ENCODE results near the gene KIRREL3. TPM values are rescaled to one million over a fixed set of nuclear protein-coding genes. Genes with fewer than 3 reads are reported as not detected.

Gene KIRREL3
- total and polyA plus RNA-seq, 9 donors, result 0.25 to 5.3 (median 0.48) TPM

- H3K27me3 ChIP-seq, result no peaks in the 10 kb centered on the region
- no peaks in the 10 kb centered on the region for H3K9me3 ChIP-seq
- intact Hi-C loops (cut with DNase I), result no loop called here
- WGBS, 3 donors, result 42 to 54% (median 43%) methylated on average over 9 of the region's 9 CpGs
- no peak overlapping the region for H3K27ac ChIP-seq
- H3K36me3 ChIP-seq, result no peaks in the 10 kb centered on the region
- H3K4me1 ChIP-seq (ENCODE audit: insufficient read depth), result no peaks in the 10 kb centered on the region
- DNase-seq, result peak in 1 of 5 donors; percentile 17
- TF ChIP-seq CTCF (IDR thresholded peaks at IDR 0.05), result no peak
- TF ChIP-seq EP300 (IDR thresholded peaks at IDR 0.05), result no peak
- TF ChIP-seq POLR2A (IDR thresholded peaks at IDR 0.05), result no peak
- no peak overlapping the region for H3K4me3 ChIP-seq
Observed at GRCh38 chr11:126857860-126858808, 142.4 kb downstream of the KIRREL3 start.

- TF ChIP-seq EP300 (IDR thresholded peaks at IDR 0.05), result no peak
- TF ChIP-seq CTCF (IDR thresholded peaks at IDR 0.05), result no peak
- no peak for TF ChIP-seq POLR2A (IDR thresholded peaks at IDR 0.05)
- no peak for DNase-seq
- intact Hi-C loops (cut with DNase I), result no loop called here
Observed at GRCh38 chr11:126855536-126855935, 145.0 kb downstream of the KIRREL3 start.

GRCh38 chr11:126853732-126854131 is 146.8 kb downstream of the KIRREL3 start:
- Histone ChIP-seq H3K27me3 (no peaks in the 10 kb centered on the region), H3K27ac (no peak overlapping the region), H3K9me3 (no peaks in the 10 kb centered on the region), H3K4me1 (ENCODE audit: insufficient read depth) (no peaks in the 10 kb centered on the region), H3K4me3 (no peak overlapping the region), H3K36me3 (no peaks in the 10 kb centered on the region)
- DNase-seq, result no peak
- intact Hi-C loops (cut with DNase I), result no loop called here
- WGBS, 3 donors, result 7 to 24% (median 7%) methylated on average over 2 of the region's 2 CpGs
- TF ChIP-seq EP300 (IDR thresholded peaks at IDR 0.05), result no peak
- no peak for TF ChIP-seq POLR2A (IDR thresholded peaks at IDR 0.05)
- TF ChIP-seq CTCF (IDR thresholded peaks at IDR 0.05), result no peak

More at GRCh38 chr11:126855536-126855935, 145.0 kb downstream of the KIRREL3 start:
- no peaks in the 10 kb centered on the region for H3K27me3 ChIP-seq
- H3K27ac ChIP-seq, result no peak overlapping the region
- H3K4me1 ChIP-seq (ENCODE audit: insufficient read depth), result no peaks in the 10 kb centered on the region
- no peaks in the 10 kb centered on the region for H3K36me3 ChIP-seq
- H3K4me3 ChIP-seq, result no peak overlapping the region
- H3K9me3 ChIP-seq, result no peaks in the 10 kb centered on the region

- no peak for TF ChIP-seq EP300 (IDR thresholded peaks at IDR 0.05)
- no peak for TF ChIP-seq POLR2A (IDR thresholded peaks at IDR 0.05)
- no peak for TF ChIP-seq CTCF (IDR thresholded peaks at IDR 0.05)
- Histone ChIP-seq H3K27ac (no peak overlapping the region), H3K4me1 (ENCODE audit: insufficient read depth) (no peaks in the 10 kb centered on the region), H3K9me3 (no peaks in the 10 kb centered on the region), H3K27me3 (no peaks in the 10 kb centered on the region), H3K36me3 (no peaks in the 10 kb centered on the region), H3K4me3 (no peak overlapping the region)
- intact Hi-C loops (cut with DNase I), result no loop called here
- no peak for DNase-seq
- 61 to 81% (median 68%) methylated on average over 2 of the region's 2 CpGs for WGBS, 3 donors
Observed at GRCh38 chr11:126844789-126845188, 155.8 kb downstream of the KIRREL3 start.

All from ovary (tissue), 9 donors.